Measurements from ENCODE around the gene PHF8.

DNA sequence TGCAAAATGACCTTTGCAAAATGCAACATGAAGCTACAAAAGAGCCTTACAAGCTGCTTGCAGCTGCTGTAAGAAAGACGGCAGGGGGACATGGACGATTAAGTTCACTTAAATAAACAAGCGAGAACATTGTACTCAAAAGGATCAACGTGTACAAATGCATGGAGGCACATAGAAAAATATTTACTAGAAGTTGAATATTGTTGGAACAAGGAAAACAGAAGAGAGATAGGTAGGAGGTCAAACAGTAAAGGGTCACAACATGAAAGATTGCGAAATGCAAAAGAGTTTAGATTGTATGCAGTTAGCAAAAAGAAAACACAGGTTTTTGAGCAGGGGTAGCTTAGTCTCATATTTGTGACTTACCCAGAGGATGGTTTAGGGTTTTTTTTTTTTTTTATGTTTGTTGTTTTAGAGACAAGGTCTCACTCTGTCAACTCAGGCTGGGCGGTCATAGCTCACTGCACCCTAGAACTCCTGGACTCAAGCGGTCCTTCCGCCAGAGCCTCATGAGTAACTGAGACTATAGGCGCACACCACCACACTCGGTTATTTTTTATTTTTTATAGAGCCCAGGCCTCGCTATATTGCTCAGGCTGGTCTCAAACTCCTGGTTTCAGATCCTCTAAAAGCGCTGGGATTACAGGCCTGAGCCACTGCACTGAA lies 1.4 kb upstream of the PHF8 start:
- TF ChIP-seq CTCF (IDR thresholded peaks at IDR 0.05 in 8 of 11, conservative IDR thresholded peaks at IDR 0.05 in 3 of 11) (no peak), POLR2A (IDR thresholded peaks at IDR 0.05) (no peak), POLR2AphosphoS5 (IDR thresholded peaks at IDR 0.05) (no peak)
